IPS-18a (cell line): ENCODE measurements around the gene ATG4C.
"Not testable (repeated sequence)": the region's sequence is repeated elsewhere in the genome, so short reads cannot be mapped to it uniquely, and the experiment has no call there.

Experiments used
- H3K27ac ChIP-seq: one replicate; pipeline ENCODE4 v1.5.1; 2013; ENCODE audit warnings: low read length
- H3K27me3 ChIP-seq: one replicate; pipeline ENCODE4 v1.6.1; 2013; ENCODE audit warnings: mild to moderate bottlenecking, low read length; ENCODE audit not compliant: control insufficient read depth, insufficient read depth
- H3K36me3 ChIP-seq: one replicate; pipeline ENCODE4 v1.6.1; 2013; ENCODE audit warnings: low read depth, low read length; ENCODE audit not compliant: control insufficient read depth
- H3K4me1 ChIP-seq: one replicate; pipeline ENCODE4 v1.6.1; 2013; ENCODE audit warnings: low read depth, low read length; ENCODE audit not compliant: control insufficient read depth
- H3K4me3 ChIP-seq: one replicate; pipeline ENCODE4 v1.5.1; 2013; ENCODE audit warnings: low read length
- H3K9ac ChIP-seq: one replicate; pipeline ENCODE4 v1.6.1; 2013; ENCODE audit warnings: mild to moderate bottlenecking, low read length, moderate library complexity
- H3K9me3 ChIP-seq: one replicate; pipeline ENCODE4 v1.6.1; 2013; ENCODE audit warnings: low read depth, low read length; ENCODE audit not compliant: control insufficient read depth

ATG4C gene

DNA sequence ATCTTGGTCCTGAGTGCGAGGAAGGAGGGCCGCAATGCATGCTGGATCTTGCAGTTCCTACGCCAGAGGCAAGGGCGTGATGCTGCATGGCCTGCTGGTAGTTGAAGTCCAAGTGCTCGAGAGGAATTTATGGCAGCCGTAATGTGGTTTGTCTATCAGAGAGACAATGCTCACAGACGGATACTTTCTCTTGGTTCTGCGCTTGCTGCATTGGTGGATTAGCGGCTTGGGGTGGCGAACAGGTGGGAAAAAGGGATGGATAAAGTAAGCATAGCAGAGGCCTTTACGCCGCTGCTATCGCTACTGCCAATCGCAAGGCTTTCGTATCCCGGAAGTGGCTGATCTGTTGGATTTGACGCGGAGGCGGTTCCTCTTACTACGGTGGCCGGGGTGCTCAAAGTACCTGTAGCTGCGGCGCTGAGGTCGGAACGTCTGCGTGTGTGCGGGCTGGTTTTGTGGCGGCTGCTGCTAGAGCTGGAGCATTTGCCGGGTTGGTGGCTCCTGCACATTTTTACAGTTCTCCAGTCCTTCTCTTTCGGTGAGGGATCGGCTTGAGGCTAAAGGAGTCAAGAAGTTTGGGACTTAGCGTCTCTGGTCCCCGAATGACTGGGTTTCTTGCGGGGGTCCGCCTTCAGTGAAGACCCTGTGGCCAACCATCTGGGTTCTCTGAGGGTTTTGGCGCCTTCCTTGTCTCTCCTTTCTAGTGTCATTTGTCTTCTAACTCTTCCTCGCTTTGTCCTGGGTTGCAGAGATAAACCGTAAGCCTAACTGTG is at the start of gene ATG4C:
TSS of gene ATG4C (plus strand) at position 397 of the 773 bp plus-strand sequence. CDS start 19,655 bp downstream, outside the sequence.
- H3K4me3 ChIP-seq, result peak within 1 kb of the TSS; percentile 99

GRCh38 chr1:62735491-62736171 is 48.3 kb upstream of the ATG4C start:
- H3K27me3 ChIP-seq, result no peaks in the 10 kb centered on the region
- no peaks in the 10 kb centered on the region for H3K36me3 ChIP-seq
- no peak overlapping the region for H3K9ac ChIP-seq
- no peaks in the 10 kb centered on the region for H3K4me1 ChIP-seq
- no peak overlapping the region for H3K4me3 ChIP-seq
- no peak overlapping the region for H3K27ac ChIP-seq
- H3K9me3 ChIP-seq, result no peaks in the 10 kb centered on the region

More for the DNA sequence above, at the start of gene ATG4C:
- Histone ChIP-seq H3K9me3 (no peaks in the 10 kb centered on the region), H3K36me3 (no peaks in the 10 kb centered on the region), H3K27me3 (no peaks in the 10 kb centered on the region), H3K4me1 (peaks cover 5% of the 10 kb centered on the region), H3K27ac (peak within 1 kb of the TSS; percentile 55), H3K9ac (peak within 1 kb of the TSS; percentile 91)

DNA sequence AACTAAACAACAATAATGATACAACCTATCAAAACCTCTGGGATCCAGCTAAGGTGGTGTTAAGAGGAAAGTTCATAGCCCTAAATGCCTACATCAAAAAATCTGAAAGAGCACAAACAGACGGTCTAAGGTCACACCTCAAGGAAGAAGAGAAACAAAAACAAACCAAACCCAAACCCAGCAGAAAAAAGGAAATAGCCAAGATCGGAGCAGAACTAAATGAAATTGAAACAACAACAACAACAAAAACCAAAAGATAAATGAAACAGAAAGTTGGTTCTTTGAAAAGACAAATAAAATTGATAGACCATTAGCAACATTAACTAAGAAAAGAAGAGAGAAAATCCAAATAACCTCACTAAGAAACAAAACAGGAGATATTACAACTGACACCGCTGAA is 43.2 kb upstream of the ATG4C start:
- not testable (repeated sequence) for H3K27ac ChIP-seq, H3K27me3 ChIP-seq, H3K9me3 ChIP-seq, H3K4me3 ChIP-seq, H3K4me1 ChIP-seq, H3K9ac ChIP-seq, H3K36me3 ChIP-seq

DNA sequence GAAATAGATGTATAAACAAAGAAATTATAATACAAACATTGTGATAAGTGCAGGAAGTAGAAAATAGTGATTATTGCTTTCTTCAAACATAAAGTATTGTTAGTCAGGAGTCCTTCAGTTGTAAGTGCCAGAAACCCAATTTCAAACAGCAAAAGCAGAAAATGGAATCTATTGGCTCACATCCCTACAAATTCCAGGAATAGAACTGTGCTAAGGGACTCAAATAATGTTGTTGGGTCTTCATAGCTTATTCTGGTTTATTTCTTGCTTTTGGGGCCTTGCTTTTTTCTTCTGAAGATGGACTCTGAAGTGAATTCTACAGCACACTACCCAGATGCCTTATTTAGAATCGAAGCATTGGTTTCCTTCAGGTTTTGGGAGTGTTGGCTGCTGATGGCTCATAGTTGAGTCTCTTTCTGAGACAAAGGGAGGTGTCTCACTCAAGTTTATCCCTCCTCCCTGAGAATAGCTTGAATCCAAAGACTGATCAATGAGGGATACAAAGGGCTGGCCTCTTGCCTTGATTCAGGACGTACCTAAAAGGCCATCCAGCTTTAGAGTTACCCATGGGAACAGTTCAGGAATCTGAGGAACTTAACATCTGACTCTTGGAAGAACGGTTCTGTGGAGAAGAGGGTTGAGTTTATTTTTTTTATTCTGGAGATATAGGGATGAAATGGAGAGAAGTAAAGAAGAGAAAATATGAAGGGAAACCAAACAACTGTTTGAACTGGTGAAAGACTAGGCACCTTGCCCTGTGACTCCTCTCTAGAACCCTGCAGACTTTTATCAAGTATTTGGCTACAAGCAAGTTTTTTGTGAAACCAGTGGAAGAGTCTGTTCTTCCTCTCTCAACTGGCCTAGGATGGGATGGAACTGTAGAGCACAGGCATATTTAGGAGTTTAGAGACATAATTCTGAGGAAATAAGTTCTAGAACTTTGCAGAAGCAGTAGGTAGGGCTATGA is 39.0 kb upstream of the ATG4C start:
- Histone ChIP-seq H3K36me3 (no peaks in the 10 kb centered on the region), H3K4me1 (no peaks in the 10 kb centered on the region), H3K9ac (no peak overlapping the region), H3K9me3 (no peaks in the 10 kb centered on the region), H3K27me3 (no peaks in the 10 kb centered on the region), H3K4me3 (no peak overlapping the region), H3K27ac (no peak overlapping the region)

DNA sequence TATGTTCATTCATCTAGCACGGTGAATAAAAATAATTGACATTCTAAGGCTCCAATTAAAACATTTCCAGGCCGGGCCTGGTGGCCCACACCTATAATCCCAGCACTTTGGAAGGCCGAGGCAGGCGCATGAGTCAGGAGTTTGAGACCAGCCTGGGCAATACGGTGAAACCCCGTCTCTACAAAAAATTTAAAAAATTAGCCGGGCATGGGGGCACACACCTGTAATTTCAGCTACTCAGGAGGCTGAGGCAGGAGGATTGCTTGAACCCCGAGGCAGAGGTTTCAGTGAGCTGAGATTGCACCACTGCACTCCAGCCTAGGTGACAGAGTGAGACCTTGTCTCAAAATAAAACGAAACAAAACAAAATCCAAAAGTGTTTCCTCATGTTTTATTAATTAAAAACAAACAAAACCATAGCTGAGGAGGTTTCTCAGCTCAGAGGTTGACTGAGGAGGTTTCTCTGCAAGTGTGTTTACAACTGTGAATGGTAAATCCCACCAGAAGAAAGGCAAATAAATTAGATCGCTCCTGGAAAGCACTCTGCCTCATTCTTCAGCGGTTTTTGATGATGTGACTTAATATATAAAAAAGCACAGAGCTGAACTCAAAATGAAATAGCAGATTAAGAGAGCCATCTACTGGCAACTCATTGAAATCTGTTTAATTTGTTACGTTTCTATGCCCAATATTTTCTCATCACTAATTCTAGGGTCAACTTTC is 37.7 kb upstream of the ATG4C start:
- Histone ChIP-seq H3K4me3 (no peak overlapping the region), H3K27ac (no peak overlapping the region), H3K36me3 (no peaks in the 10 kb centered on the region), H3K4me1 (no peaks in the 10 kb centered on the region), H3K9ac (no peak overlapping the region), H3K9me3 (no peaks in the 10 kb centered on the region), H3K27me3 (no peaks in the 10 kb centered on the region)

DNA sequence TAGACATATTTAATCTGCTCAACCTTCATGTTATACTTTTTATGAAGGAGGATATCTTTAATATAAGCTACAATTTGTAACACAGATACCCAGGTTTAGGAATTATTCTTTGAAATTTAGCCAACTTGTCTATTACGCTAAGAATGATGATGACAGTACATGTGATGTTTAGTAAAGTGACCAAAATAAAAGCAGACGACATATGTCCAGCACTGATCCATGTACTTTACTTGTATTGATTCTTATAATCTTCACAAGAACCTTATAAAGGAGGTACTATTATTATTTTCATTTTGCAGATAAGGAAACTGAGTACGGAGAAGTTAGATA is 37.2 kb upstream of the ATG4C start:
- no peak overlapping the region for H3K4me3 ChIP-seq
- H3K9me3 ChIP-seq, result no peaks in the 10 kb centered on the region
- H3K27me3 ChIP-seq, result no peaks in the 10 kb centered on the region
- H3K36me3 ChIP-seq, result no peaks in the 10 kb centered on the region
- H3K27ac ChIP-seq, result no peak overlapping the region
- no peaks in the 10 kb centered on the region for H3K4me1 ChIP-seq
- no peak overlapping the region for H3K9ac ChIP-seq

DNA sequence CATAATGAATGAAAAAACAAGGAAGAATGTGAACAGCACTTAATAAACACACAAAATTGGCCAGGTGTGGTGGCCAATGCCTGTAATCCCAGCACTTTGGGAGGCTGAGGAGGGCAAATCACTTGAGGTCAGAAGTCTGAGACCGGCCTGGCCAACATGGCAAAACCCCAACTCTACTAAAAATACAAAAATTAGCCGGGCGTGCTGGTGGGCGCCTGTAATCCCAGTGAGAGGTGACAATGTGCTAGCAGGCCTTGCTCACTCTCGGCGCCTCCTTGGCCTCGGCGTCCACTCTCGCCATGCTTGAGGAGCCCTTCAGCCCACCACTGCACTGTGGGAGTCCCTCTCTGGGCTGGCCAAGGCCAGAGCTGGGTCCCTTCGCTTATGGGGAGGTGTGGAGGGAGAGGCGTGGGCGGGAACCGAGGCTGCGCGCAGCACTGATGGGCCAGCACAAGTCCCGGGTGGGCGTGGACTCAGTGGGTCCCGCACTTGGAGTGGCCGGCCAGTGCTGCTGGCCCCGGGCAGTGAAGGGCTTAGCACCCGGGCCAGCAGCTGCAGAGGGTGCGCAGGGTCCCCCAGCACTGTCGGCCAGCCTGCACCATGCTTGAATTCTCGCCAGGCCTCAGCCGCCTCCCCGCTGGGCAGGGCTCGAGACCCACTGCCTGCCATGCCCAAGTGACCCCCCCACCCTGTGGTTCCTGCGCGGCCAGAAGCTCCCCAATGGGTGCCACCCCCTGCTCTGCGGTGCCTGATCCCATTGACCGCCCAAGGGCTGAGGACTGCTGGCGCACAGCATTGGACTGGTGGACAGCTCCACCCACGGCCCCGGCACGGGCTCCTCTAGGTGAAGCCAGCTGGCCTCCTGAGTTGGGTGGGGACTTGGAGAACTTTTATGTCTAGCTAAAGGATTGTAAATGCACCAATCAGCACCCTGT is 30.6 kb upstream of the ATG4C start:
- Histone ChIP-seq H3K36me3 (no peaks in the 10 kb centered on the region), H3K27ac (no peak overlapping the region), H3K9me3 (no peaks in the 10 kb centered on the region), H3K4me1 (peaks cover 17% of the 10 kb centered on the region), H3K27me3 (peaks cover 3% of the 10 kb centered on the region), H3K4me3 (no peak overlapping the region), H3K9ac (no peak overlapping the region)

DNA sequence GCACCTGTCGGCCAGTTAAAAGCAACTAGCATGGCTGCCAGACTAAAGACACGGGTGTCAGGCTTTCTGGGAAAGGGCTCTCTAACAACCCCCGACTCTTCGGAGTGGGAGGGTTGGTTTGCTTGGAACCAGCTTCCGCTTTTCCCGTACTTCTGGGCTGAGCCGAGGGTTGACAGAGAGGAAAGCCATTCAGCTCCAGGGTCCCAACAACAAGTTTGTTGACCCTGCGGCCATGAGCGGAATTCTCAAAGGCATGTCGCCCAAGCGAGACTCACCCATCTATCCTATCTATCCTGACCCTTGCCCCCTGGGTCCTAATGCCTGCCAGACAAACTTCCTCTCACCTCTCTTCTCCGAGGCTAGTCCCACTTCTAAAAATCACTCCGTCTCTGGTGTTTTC is 29.0 kb upstream of the ATG4C start:
- Histone ChIP-seq H3K4me3 (peak overlapping the region; percentile 39), H3K4me1 (peaks cover 17% of the 10 kb centered on the region)
- H3K27ac ChIP-seq, H3K9ac ChIP-seq, H3K9me3 ChIP-seq, H3K27me3 ChIP-seq, H3K36me3 ChIP-seq: not testable (repeated sequence)

DNA sequence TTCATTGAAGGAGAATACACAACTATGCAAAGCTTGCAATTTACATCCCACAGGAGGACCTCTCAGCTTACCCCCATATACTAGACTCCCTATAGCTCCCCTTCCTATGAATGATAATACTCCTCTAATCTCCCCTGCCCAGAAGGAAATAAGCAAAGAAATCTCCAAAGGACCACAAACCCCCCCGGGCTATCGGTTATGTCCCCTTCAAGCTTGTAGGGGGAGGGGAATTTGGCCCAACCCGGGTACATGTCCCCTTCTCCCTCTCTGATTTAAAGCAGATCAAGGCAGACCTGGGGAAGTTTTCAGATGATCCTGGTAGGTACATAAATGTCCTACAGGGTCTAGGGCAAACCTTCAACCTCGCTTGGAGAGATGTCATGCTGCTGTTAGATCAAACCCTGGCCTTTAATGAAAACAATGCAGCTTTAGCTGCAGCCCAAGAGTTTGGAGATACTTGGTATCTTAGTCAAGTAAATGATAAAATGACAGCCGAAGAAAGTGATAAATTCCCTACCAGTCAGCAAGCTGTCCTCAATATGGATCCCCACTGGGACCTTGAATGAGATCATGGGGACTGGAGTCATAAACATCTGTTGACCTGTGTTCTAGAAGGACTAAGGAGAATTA is 27.6 kb upstream of the ATG4C start:
- H3K9ac ChIP-seq, H3K9me3 ChIP-seq, H3K4me3 ChIP-seq, H3K27me3 ChIP-seq, H3K27ac ChIP-seq, H3K36me3 ChIP-seq: not testable (repeated sequence)
- peaks cover 17% of the 10 kb centered on the region for H3K4me1 ChIP-seq

GRCh38 chr1:62759232-62759875 is 24.6 kb upstream of the ATG4C start:
- not testable (repeated sequence) for H3K9ac ChIP-seq, H3K27me3 ChIP-seq, H3K4me3 ChIP-seq, H3K9me3 ChIP-seq, H3K36me3 ChIP-seq, H3K27ac ChIP-seq
- peaks cover 17% of the 10 kb centered on the region for H3K4me1 ChIP-seq
